Activated naive CD8-positive, alpha-beta T cell treated with anti-CD3 and anti-CD28 coated beads, Interleukin-2, amount 50 U/mL, for 24 hours (primary cell): ENCODE results near the gene CFAP20DC.
A peak's percentile ranks its signal among the peaks of the same experiment; 100 is the strongest.
"Not testable (repeated sequence)": the region's sequence is repeated elsewhere in the genome, so short reads cannot be mapped to it uniquely, and the experiment has no call there.

ENCODE experiments used
- ATAC-seq: fragments of 150-1000 bp; cut with Tn5 transposase; one replicate; pipeline ENCODE4 v1.10.0; 2021
- DNase-seq: peaks from one replicate; pipeline ENCODE4 v3.0.0; 2021
- H3K27ac Mint-ChIP-seq: one replicate; pipeline ENCODE4 v1.8.0; 2021; ENCODE audit warnings: mild to moderate bottlenecking, mixed read lengths
- H3K27me3 Mint-ChIP-seq: one replicate; pipeline ENCODE4 v1.8.0; 2021; ENCODE audit warnings: mixed read lengths
- H3K36me3 Mint-ChIP-seq: one replicate; pipeline ENCODE4 v1.8.0; 2021; ENCODE audit warnings: low read depth, mixed read lengths
- H3K4me1 Mint-ChIP-seq: one replicate; pipeline ENCODE4 v1.8.0; 2021; ENCODE audit warnings: mixed read lengths
- H3K4me3 Mint-ChIP-seq: one replicate; pipeline ENCODE4 v1.8.0; 2021; ENCODE audit warnings: mild to moderate bottlenecking, moderate library complexity, mixed read lengths
- H3K9me3 Mint-ChIP-seq: one replicate; pipeline ENCODE4 v1.8.0; 2021; ENCODE audit warnings: mixed read lengths

Gene CFAP20DC

DNA sequence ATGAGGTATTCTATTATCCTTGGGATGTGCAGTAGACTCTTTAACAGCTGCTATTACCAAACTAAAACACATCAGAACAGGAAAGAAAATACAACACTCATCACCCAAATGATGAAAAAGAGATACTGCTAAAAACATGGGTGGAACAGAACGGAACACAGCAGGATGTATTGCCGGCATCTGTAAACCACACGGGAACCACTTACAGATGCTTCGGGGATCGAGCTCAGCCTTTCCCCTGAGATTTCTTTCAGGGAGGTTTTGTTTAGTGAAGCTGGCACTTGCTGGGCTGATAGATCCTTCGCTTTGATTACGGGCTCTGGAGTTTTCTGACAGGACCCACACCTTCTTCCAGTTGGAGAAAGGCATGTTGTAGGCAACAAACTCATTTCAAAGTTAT lies 201.0 kb downstream of the CFAP20DC start:
- Mint-ChIP-seq H3K4me3 (no peak overlapping the region), H3K27me3 (no peaks in the 10 kb centered on the region), H3K4me1 (no peaks in the 10 kb centered on the region), H3K36me3 (no peaks in the 10 kb centered on the region), H3K27ac (no peak overlapping the region), H3K9me3 (no peaks in the 10 kb centered on the region)
- DNase-seq (no peak), ATAC-seq (no peak)

- H3K27me3 Mint-ChIP-seq, H3K4me3 Mint-ChIP-seq, H3K27ac Mint-ChIP-seq, H3K9me3 Mint-ChIP-seq, DNase-seq, ATAC-seq, H3K36me3 Mint-ChIP-seq, H3K4me1 Mint-ChIP-seq: not testable (repeated sequence)
Measured at GRCh38 chr3:58842050-58842747, 207.6 kb downstream of the CFAP20DC start.

DNA sequence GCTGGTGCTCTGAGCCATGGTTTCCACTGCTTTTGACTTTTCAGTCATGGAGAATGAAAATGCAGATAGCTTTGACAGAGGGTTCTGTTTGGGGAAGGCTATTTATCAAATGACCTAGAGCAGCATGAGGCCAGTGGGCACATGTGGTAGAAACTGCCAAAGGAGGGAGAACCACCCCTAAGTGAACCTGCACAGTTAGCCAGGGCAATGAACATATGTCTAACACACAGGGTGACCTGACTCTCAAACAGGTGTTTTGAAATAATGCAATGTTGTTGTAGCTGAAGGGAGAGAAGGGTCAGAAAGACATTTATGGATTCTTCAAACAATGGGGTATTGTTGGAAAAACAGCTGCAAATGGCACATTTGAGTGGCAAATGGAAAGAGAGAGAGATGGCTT lies 208.9 kb downstream of the CFAP20DC start:
- Mint-ChIP-seq H3K4me1 (no peaks in the 10 kb centered on the region), H3K27me3 (no peaks in the 10 kb centered on the region), H3K27ac (no peak overlapping the region), H3K9me3 (no peaks in the 10 kb centered on the region), H3K36me3 (no peaks in the 10 kb centered on the region), H3K4me3 (no peak overlapping the region)
- ATAC-seq (no peak), DNase-seq (no peak)

DNA sequence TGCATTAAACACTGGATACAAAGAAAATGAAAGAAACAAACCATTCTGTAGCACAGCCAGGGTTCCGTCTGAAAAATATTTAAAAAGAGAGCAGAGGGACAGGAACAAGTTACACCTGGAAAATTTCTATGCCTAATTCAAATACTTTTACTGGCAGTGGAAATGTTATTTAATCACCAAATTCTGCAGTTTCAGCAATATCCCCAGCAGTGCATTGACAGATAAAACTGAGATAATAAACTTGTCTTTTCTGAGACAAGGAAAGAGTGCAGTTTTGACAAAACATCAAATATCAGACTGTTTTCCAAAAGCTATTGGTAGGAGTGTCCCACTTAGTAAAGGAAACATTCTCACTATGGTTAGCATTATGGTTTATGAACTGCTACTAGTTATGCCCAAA lies 209.9 kb downstream of the CFAP20DC start:
- Mint-ChIP-seq H3K4me3 (no peak overlapping the region), H3K27ac (no peak overlapping the region), H3K9me3 (no peaks in the 10 kb centered on the region), H3K4me1 (no peaks in the 10 kb centered on the region), H3K27me3 (no peaks in the 10 kb centered on the region), H3K36me3 (no peaks in the 10 kb centered on the region)
- ATAC-seq = no peak
- DNase-seq = no peak

DNA sequence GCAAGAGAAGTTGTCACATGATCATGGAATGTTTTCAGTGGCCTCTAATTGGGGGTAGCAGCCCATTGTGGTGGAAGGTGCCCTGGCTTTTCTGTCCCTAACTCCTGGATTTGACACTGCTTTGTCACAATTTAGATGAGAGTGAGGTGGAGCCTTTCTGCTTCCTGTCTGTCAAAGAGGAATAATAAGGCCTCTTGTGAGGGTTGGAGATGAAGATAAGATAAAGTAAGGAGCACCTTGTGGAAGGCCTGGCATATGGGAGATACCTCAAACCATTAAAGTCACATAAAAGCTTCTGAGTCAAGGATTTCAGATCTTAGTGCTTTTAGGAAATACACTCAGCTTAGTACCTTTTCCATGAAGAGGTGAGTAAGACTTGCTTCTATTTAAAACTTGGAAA lies 210.6 kb downstream of the CFAP20DC start:
- Mint-ChIP-seq H3K27ac (no peak overlapping the region), H3K9me3 (no peaks in the 10 kb centered on the region), H3K4me3 (no peak overlapping the region), H3K36me3 (no peaks in the 10 kb centered on the region), H3K4me1 (no peaks in the 10 kb centered on the region), H3K27me3 (no peaks in the 10 kb centered on the region)
- ATAC-seq (no peak), DNase-seq (no peak)

DNA sequence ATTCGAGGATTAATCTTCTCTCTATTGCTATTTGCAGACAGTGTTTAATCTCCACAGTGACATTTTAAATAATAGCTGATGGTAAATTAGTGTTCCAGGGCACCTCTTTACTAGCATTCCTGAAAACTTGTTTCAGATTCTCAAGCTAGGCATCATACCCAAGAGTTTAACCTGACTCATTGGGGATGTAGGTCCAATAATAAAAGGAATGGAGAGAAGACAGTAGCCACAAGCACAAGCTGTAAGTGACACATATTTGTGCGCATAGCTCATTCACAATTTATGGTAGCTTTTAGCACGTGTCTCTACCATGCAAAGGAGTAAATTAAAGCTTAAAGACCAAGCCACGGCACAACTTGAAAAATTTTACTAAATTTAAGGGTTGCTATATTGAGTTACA lies 212.0 kb downstream of the CFAP20DC start:
- ATAC-seq (no peak), DNase-seq (no peak)
- no peaks in the 10 kb centered on the region for H3K36me3 Mint-ChIP-seq

GRCh38 chr3:58837141-58837843 lies 212.5 kb downstream of the CFAP20DC start:
- Mint-ChIP-seq H3K36me3 (no peaks in the 10 kb centered on the region), H3K27me3 (no peaks in the 10 kb centered on the region), H3K4me3 (no peak overlapping the region), H3K27ac (no peak overlapping the region), H3K4me1 (no peaks in the 10 kb centered on the region), H3K9me3 (no peaks in the 10 kb centered on the region)
- no peak for DNase-seq
- ATAC-seq = no peak

More for the DNA sequence above, 212.0 kb downstream of the CFAP20DC start:
- Mint-ChIP-seq H3K27me3 (no peaks in the 10 kb centered on the region), H3K27ac (no peak overlapping the region), H3K4me3 (no peak overlapping the region), H3K9me3 (no peaks in the 10 kb centered on the region), H3K4me1 (no peaks in the 10 kb centered on the region)

GRCh38 chr3:58835086-58835485 lies 214.7 kb downstream of the CFAP20DC start:
- Mint-ChIP-seq H3K9me3 (no peaks in the 10 kb centered on the region), H3K27me3 (no peaks in the 10 kb centered on the region), H3K4me1 (no peaks in the 10 kb centered on the region), H3K36me3 (no peaks in the 10 kb centered on the region), H3K27ac (no peak overlapping the region), H3K4me3 (no peak overlapping the region)
- ATAC-seq (no peak), DNase-seq (no peak)

- no peak for DNase-seq
- Mint-ChIP-seq H3K4me3 (no peak overlapping the region), H3K27me3 (no peaks in the 10 kb centered on the region), H3K27ac (no peak overlapping the region), H3K9me3 (no peaks in the 10 kb centered on the region), H3K4me1 (no peaks in the 10 kb centered on the region), H3K36me3 (no peaks in the 10 kb centered on the region)
- ATAC-seq = no peak
Measured at GRCh38 chr3:58833491-58833890, 216.3 kb downstream of the CFAP20DC start.

GRCh38 chr3:58829321-58830000 lies 220.4 kb downstream of the CFAP20DC start:
- Mint-ChIP-seq H3K27me3 (no peaks in the 10 kb centered on the region), H3K9me3 (no peaks in the 10 kb centered on the region), H3K27ac (no peak overlapping the region), H3K36me3 (no peaks in the 10 kb centered on the region), H3K4me3 (no peak overlapping the region), H3K4me1 (no peaks in the 10 kb centered on the region)
- ATAC-seq = no peak
- DNase-seq = no peak

DNA sequence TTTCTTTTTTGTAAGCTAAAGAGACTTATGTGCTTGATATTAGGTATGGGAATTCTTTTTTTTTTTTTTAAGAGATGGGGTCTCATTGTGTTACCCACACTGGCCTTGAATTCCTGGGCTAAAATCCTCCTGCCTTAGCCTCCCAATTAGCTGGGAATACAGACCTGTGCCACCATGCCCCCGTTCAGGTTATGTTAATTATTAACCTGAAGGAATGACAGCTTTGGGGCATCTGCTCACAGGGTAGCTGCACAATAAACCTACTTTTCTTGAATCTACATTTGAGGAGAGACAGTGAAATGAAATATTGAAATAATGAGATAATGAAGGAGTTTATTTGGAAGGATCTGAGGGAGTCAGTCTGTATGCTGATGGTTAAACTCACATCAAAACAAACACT lies 225.0 kb downstream of the CFAP20DC start:
- Mint-ChIP-seq H3K27ac (no peak overlapping the region), H3K9me3 (no peaks in the 10 kb centered on the region), H3K4me3 (no peak overlapping the region), H3K36me3 (no peaks in the 10 kb centered on the region), H3K27me3 (no peaks in the 10 kb centered on the region), H3K4me1 (no peaks in the 10 kb centered on the region)
- DNase-seq (no peak), ATAC-seq (no peak)

DNA sequence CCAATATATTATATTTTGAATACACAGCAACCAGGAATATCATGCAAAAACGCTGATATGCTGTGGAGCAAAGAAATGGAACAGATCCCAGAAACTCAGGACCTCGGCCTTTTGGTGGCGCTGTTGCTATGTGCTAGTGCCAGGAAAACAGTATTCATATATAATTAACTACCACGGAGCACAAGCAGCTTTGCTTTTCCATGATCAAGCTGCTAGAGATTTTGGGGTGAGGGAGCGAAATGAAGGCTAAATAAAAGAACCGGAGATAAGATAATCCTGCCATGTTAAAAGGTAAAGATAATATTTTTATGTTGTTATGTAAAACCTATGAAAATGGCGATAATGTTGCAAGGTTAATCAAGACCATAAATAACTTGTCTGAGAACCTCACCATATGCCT lies 225.5 kb downstream of the CFAP20DC start:
- H3K4me1 Mint-ChIP-seq = no peaks in the 10 kb centered on the region
- H3K9me3 Mint-ChIP-seq = no peaks in the 10 kb centered on the region
- no peaks in the 10 kb centered on the region for H3K27me3 Mint-ChIP-seq
- DNase-seq (peak; percentile 47), ATAC-seq (no peak)
- H3K27ac Mint-ChIP-seq = no peak overlapping the region
- H3K36me3 Mint-ChIP-seq = no peaks in the 10 kb centered on the region
- H3K4me3 Mint-ChIP-seq = no peak overlapping the region

GRCh38 chr3:58806551-58807244 lies 243.1 kb downstream of the CFAP20DC start:
- H3K36me3 Mint-ChIP-seq, H3K4me1 Mint-ChIP-seq, H3K9me3 Mint-ChIP-seq, DNase-seq, ATAC-seq, H3K27ac Mint-ChIP-seq, H3K4me3 Mint-ChIP-seq, H3K27me3 Mint-ChIP-seq: not testable (repeated sequence)

GRCh38 chr3:58804914-58805313 lies 244.9 kb downstream of the CFAP20DC start:
- Mint-ChIP-seq H3K27me3 (no peaks in the 10 kb centered on the region), H3K4me1 (no peaks in the 10 kb centered on the region), H3K4me3 (no peak overlapping the region), H3K27ac (no peak overlapping the region), H3K9me3 (no peaks in the 10 kb centered on the region), H3K36me3 (no peaks in the 10 kb centered on the region)
- ATAC-seq = no peak
- DNase-seq = no peak

GRCh38 chr3:58801541-58801940 lies 248.3 kb downstream of the CFAP20DC start:
- no peak overlapping the region for H3K27ac Mint-ChIP-seq
- DNase-seq = no peak
- no peak overlapping the region for H3K4me3 Mint-ChIP-seq
- no peaks in the 10 kb centered on the region for H3K36me3 Mint-ChIP-seq
- no peaks in the 10 kb centered on the region for H3K4me1 Mint-ChIP-seq
- H3K9me3 Mint-ChIP-seq = no peaks in the 10 kb centered on the region
- no peaks in the 10 kb centered on the region for H3K27me3 Mint-ChIP-seq
- ATAC-seq = no peak
